Vagina (tissue), 2 donors: ENCODE measurements around the gene TTC28. TPM values are rescaled to one million over a fixed set of nuclear protein-coding genes. Genes with fewer than 3 reads are reported as not detected.

Experiments
- DNase-seq, 2 donors: peaks; one replicate each; pipeline ENCODE4 v3.0.0-alpha.2; 2017; ENCODE audit errors: extremely low spot score in 2 of 2
- H3K27ac ChIP-seq: fragments of 200-600 bp; sonication (generic); one replicate; pipeline ENCODE4 v1.5.1; 2019
- H3K27me3 ChIP-seq: fragments of 200-600 bp; sonication (generic); one replicate; pipeline ENCODE4 v1.5.1; 2019
- H3K36me3 ChIP-seq, 2 donors: fragments of 200-600 bp; sonication (generic); one replicate each; pipeline ENCODE4 v1.5.1; 2017 to 2019
- H3K4me1 ChIP-seq: fragments of 200-600 bp; sonication (generic); one replicate; pipeline ENCODE4 v1.5.1; 2019
- H3K4me3 ChIP-seq, 2 donors: fragments of 200-600 bp; sonication (generic); 1 replicate in 1 of 2; 2 replicates in 1 of 2; pipeline ENCODE4 v1.5.1; 2016 to 2019
- H3K9me3 ChIP-seq: fragments of 200-600 bp; sonication (generic); one replicate; pipeline ENCODE4 v1.5.1; 2019
- POLR2A ChIP-seq, 2 donors: fragments of 450-650 bp; IDR thresholded peaks; one replicate each; pipeline ENCODE4 v1.6.1; 2017; ENCODE audit warnings: antibody characterized with exemption in 2 of 2, mild to moderate bottlenecking in 2 of 2, moderate library complexity in 2 of 2
- POLR2AphosphoS5 ChIP-seq, 2 donors: sonication (generic); formaldehyde crosslinking; IDR thresholded peaks; one replicate each; pipeline ENCODE4 v1.9.0; 2017; ENCODE audit warnings: antibody characterized with exemption in 2 of 2, mild to moderate bottlenecking in 2 of 2, low read depth in 1 of 2; ENCODE audit not compliant: insufficient read depth in 1 of 2
- intact Hi-C: fragments of 100-400 bp; cut with DNase I; formaldehyde crosslinking; loops from one replicate; pipeline ENCODE4 v1.15.1; 2023
- total RNA-seq: library from RNA; depleted of rRNA; stranded (reverse); fragments of >200 nt; gene quantifications from one replicate; pipeline ENCODE4 v1.2.3, GENCODE V29; 2016
- TF ChIP-seq, protein P1 (sequence below), 3 experiments: fragments of 450-650 bp in 2 of 3; fragments of 200-600 bp in 1 of 3; sonication (generic) in 1 of 3; IDR thresholded peaks; one replicate each; pipeline ENCODE4 v1.5.1; 2017 to 2019; ENCODE audit warnings: antibody characterized with exemption in 3 of 3, mild to moderate bottlenecking in 2 of 3, moderate library complexity in 2 of 3

Gene TTC28
- total RNA-seq, 1 donor from 2014 or later = 41.7 TPM

DNA sequence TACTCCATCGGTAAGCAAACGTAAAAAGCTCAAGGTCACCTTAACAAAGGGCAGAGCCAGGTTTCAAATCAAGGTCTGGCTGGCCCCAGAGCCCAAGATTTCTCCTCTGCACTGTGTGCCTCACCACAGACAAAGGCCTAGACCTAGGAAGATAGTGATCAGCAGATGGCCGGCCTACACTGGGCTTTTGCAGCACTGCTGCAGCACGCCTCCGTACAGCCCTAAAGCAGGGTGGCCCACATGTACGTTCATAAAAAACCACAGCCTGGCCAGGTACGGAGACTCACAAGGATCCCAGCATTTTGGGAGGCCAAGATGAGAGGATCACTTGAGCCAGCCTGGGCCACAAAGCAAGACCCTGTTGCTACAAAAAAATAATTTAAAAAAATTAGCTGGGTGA is 654.3 kb downstream of the TTC28 start:
- peaks cover 0 to 3% of the 10 kb centered on the region in 2 donors for H3K36me3 ChIP-seq
- no peaks in the 10 kb centered on the region for H3K27me3 ChIP-seq
- peaks cover 31% of the 10 kb centered on the region for H3K4me1 ChIP-seq
- no peaks in the 10 kb centered on the region for H3K9me3 ChIP-seq
- H3K27ac ChIP-seq = no peak overlapping the region
- intact Hi-C loops = loop anchor here (10.0 kb wide), 1 partner anchor 569 kb away; no protein-coding TSS in a partner anchor
- TF ChIP-seq, protein P1, sequence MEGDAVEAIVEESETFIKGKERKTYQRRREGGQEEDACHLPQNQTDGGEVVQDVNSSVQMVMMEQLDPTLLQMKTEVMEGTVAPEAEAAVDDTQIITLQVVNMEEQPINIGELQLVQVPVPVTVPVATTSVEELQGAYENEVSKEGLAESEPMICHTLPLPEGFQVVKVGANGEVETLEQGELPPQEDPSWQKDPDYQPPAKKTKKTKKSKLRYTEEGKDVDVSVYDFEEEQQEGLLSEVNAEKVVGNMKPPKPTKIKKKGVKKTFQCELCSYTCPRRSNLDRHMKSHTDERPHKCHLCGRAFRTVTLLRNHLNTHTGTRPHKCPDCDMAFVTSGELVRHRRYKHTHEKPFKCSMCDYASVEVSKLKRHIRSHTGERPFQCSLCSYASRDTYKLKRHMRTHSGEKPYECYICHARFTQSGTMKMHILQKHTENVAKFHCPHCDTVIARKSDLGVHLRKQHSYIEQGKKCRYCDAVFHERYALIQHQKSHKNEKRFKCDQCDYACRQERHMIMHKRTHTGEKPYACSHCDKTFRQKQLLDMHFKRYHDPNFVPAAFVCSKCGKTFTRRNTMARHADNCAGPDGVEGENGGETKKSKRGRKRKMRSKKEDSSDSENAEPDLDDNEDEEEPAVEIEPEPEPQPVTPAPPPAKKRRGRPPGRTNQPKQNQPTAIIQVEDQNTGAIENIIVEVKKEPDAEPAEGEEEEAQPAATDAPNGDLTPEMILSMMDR (IDR thresholded peaks at IDR 0.05) = no peak
- no peak for TF ChIP-seq POLR2AphosphoS5 (IDR thresholded peaks at IDR 0.05; ENCODE audit: insufficient read depth in 1 of 2, low read depth in 1 of 2)
- no peak for DNase-seq
- H3K4me3 ChIP-seq = no peak overlapping the region

DNA sequence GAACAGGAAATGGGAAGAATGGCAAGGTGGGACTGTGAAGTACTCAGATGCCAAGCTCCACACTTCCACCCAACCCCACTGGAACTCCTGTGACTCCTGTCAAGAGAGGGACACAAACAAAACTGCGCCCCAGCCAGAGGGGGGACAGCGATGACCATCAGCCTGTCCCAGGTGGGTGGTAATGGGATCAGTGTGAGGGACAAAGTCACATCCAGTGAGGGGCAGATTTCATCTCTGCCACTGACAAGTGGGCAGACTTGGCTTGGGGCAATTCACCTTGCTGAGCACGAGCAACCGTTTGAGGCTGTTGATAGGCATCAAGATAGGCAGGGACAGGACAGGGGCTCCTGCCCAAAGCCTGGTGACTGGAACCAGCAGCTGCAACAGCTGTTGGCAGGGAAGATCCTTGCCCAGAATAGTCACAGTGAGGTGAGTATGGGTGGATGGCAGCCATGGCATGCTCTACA is 655.2 kb downstream of the TTC28 start:
- no peak for DNase-seq
- intact Hi-C loops = loop anchor here (10.0 kb wide), 1 partner anchor 570 kb away; no protein-coding TSS in a partner anchor
- H3K4me1 ChIP-seq = peaks cover 34% of the 10 kb centered on the region
- H3K27me3 ChIP-seq = no peaks in the 10 kb centered on the region
- H3K9me3 ChIP-seq = no peaks in the 10 kb centered on the region
- H3K4me3 ChIP-seq = no peak overlapping the region
- H3K27ac ChIP-seq = no peak overlapping the region
- H3K36me3 ChIP-seq = no peaks in the 10 kb centered on the region
- TF ChIP-seq POLR2A (IDR thresholded peaks at IDR 0.05) (no peak), POLR2AphosphoS5 (IDR thresholded peaks at IDR 0.05; ENCODE audit: insufficient read depth in 1 of 2, low read depth in 1 of 2) (no peak)
- TF ChIP-seq, protein P1 (IDR thresholded peaks at IDR 0.05) = no peak

DNA sequence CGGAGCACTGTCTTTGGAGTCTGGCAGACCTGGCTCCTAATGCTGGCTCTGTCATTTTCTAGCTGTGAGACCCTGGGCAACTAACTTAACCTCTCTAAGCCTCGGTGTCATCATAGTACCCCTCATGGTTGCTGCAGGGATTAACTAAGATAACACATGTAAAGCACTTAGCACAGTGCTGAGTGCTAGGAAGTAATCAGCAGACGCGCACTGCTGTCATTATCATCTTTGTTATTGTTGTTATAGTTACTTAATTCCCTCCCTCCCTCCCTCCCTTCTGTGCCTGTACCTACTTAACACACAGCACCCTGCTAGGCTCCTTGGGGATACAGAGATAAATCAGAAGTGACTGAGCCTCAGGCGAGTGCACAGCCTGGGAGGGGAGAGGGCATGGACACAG is 655.9 kb downstream of the TTC28 start:
- no peaks in the 10 kb centered on the region for H3K9me3 ChIP-seq
- DNase-seq = no peak
- peaks cover 30% of the 10 kb centered on the region for H3K4me1 ChIP-seq
- H3K4me3 ChIP-seq = no peak overlapping the region
- no peaks in the 10 kb centered on the region for H3K36me3 ChIP-seq
- no peak overlapping the region for H3K27ac ChIP-seq
- intact Hi-C loops = loop anchor here (10.0 kb wide), 1 partner anchor 571 kb away; no protein-coding TSS in a partner anchor
- H3K27me3 ChIP-seq = no peaks in the 10 kb centered on the region
- no peak for TF ChIP-seq POLR2A (IDR thresholded peaks at IDR 0.05)
- TF ChIP-seq, protein P1 (IDR thresholded peaks at IDR 0.05) = no peak
- no peak for TF ChIP-seq POLR2AphosphoS5 (IDR thresholded peaks at IDR 0.05; ENCODE audit: insufficient read depth in 1 of 2, low read depth in 1 of 2)

DNA sequence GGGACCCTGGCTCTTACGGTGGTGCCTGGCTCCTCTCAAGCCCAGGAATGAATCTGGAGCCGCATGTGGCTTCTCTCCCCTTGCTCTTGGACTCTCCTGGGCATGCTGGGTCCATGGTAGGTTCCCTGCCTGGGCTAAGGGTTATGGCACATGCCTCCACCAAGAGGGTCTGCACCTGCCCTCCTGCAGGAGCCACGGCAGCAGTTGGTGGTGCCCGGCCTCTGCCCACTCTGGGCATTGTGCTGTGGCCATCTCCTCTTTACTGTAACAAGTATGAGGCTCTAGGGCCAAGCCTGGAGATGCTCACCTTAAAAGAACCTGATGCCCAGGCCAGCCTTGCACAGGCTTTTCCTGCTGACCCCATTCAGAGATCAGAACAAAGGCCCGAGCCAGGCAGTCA is 656.6 kb downstream of the TTC28 start:
- H3K9me3 ChIP-seq = no peaks in the 10 kb centered on the region
- H3K27ac ChIP-seq = no peak overlapping the region
- peaks cover 26% of the 10 kb centered on the region for H3K4me1 ChIP-seq
- no peak for DNase-seq
- H3K27me3 ChIP-seq = no peaks in the 10 kb centered on the region
- intact Hi-C loops = loop anchor here (10.0 kb wide), 1 partner anchor 572 kb away; no protein-coding TSS in a partner anchor
- H3K36me3 ChIP-seq = no peaks in the 10 kb centered on the region
- TF ChIP-seq POLR2AphosphoS5 (IDR thresholded peaks at IDR 0.05; ENCODE audit: insufficient read depth in 1 of 2, low read depth in 1 of 2) = no peak
- TF ChIP-seq, protein P1 (IDR thresholded peaks at IDR 0.05) = no peak
- no peak for TF ChIP-seq POLR2A (IDR thresholded peaks at IDR 0.05)
- H3K4me3 ChIP-seq = no peak overlapping the region

DNA sequence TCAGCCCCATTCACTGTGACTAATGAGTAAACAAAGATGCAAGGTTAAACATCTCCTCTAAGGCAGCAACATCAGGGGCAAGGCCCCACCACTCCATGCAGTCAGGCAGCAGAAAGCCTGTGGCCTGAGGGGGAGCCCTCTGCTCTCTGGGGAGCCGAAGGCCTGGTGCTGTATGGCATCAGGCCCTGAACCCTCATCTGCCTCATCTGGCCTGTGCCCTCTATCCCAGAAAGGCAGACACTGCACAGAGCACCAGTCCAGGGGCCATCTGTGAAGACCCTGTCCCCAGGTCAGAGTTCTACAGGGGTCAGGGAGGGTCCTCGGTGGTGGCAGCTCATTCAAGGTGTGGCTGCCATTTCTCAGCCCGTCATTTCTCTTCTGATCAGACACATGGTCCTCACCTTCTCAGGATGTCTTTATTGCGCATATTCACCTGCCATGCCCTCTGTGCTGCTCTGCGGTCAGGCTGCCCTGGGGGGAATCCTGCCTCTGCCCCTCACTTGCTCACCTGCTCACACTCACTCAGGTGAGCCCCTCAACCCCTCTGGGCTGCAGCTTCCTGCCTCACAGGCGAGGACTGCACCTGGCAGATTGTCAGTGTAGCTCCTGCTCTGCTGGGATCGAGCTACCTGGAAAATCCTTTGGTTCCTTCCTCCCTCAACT is 657.5 kb downstream of the TTC28 start:
- Histone ChIP-seq H3K4me3 (no peak overlapping the region), H3K4me1 (peaks cover 27% of the 10 kb centered on the region), H3K27me3 (no peaks in the 10 kb centered on the region), H3K27ac (no peak overlapping the region), H3K36me3 (no peaks in the 10 kb centered on the region), H3K9me3 (no peaks in the 10 kb centered on the region)
- TF ChIP-seq POLR2A (IDR thresholded peaks at IDR 0.05) (no peak), POLR2AphosphoS5 (IDR thresholded peaks at IDR 0.05; ENCODE audit: insufficient read depth in 1 of 2, low read depth in 1 of 2) (no peak)
- TF ChIP-seq, protein P1 (IDR thresholded peaks at IDR 0.05) = no peak
- intact Hi-C loops = loop anchor here (10.0 kb wide), 1 partner anchor 573 kb away; no protein-coding TSS in a partner anchor
- no peak for DNase-seq
